IPS DF 6.9 (cell line): ENCODE data around the gene KLHL18.
A peak's percentile ranks its signal among the peaks of the same experiment; 100 is the strongest.
"Not testable (repeated sequence)": the region's sequence is repeated elsewhere in the genome, so short reads cannot be mapped to it uniquely, and the experiment has no call there.

Source experiments
- DNase-seq: peaks from one replicate; pipeline ENCODE4 v3.0.0-alpha.2; 2013; ENCODE audit warnings: low read depth, low spot score
- H3K27ac ChIP-seq: one replicate; pipeline ENCODE4 v1.5.1; 2013; ENCODE audit warnings: low read length, control low read depth
- H3K27me3 ChIP-seq: 2 replicates; pipeline ENCODE4 v1.6.1; 2013; ENCODE audit warnings: mild to moderate bottlenecking, low read length; ENCODE audit not compliant: control insufficient read depth, insufficient read depth
- H3K36me3 ChIP-seq: 2 replicates; pipeline ENCODE4 v1.6.1; 2013; ENCODE audit warnings: low read length; ENCODE audit not compliant: control insufficient read depth, insufficient read depth
- H3K4me1 ChIP-seq: 2 replicates; pipeline ENCODE4 v1.6.1; 2013; ENCODE audit warnings: low read length; ENCODE audit not compliant: control insufficient read depth, insufficient read depth
- H3K4me3 ChIP-seq: 2 replicates; pipeline ENCODE4 v1.5.1; 2013; ENCODE audit warnings: mild to moderate bottlenecking, low read length
- H3K9me3 ChIP-seq: 2 replicates; pipeline ENCODE4 v1.6.1; 2013; ENCODE audit warnings: low read length, inconsistent platforms; ENCODE audit not compliant: control insufficient read depth, insufficient read depth
- WGBS: extraction: QIAGEN DNeasy Blood & Tissue Kit; methylation state at CpG from one replicate; pipeline ENCODE4 v1.1.7; 2013; ENCODE audit warnings: mixed read lengths, missing lambda C conversion rate; ENCODE audit not compliant: insufficient read length, insufficient coverage; 5-methylcytosine and 5-hydroxymethylcytosine counted together

KLHL18 gene

GRCh38 chr3:47274652-47275051 is 8.1 kb upstream of the KLHL18 start:
- no peaks in the 10 kb centered on the region for H3K4me1 ChIP-seq
- H3K27ac ChIP-seq, result no peak overlapping the region
- no peaks in the 10 kb centered on the region for H3K9me3 ChIP-seq
- no CpG with 5 or more reads among the region's 2 CpGs for WGBS
- DNase-seq, result no peak
- no peak overlapping the region for H3K4me3 ChIP-seq
- H3K27me3 ChIP-seq, result no peaks in the 10 kb centered on the region
- H3K36me3 ChIP-seq, result no peaks in the 10 kb centered on the region

DNA sequence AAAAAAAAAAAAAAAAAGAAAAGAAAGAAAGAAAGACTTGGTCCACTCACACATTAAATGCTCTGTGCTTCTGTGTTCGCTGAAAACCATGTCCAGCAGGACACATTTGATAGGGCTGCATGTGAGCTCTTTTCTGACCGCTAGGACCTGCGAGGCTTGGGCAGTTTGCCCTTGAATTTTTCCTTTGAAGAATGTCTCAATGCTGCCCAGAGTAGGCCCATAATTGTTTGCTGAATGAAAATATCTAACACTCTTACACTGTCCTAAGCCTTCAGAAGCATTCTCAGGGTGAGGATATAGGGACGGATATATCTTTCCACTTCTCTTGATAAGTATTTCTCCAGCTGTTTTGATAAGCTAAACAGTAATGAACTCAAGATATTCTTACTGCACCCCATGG is 6.2 kb upstream of the KLHL18 start:
- H3K36me3 ChIP-seq, result no peaks in the 10 kb centered on the region
- WGBS, result no CpG with 5 or more reads among the region's 4 CpGs
- no peak overlapping the region for H3K27ac ChIP-seq
- no peaks in the 10 kb centered on the region for H3K4me1 ChIP-seq
- no peak for DNase-seq
- no peaks in the 10 kb centered on the region for H3K27me3 ChIP-seq
- no peak overlapping the region for H3K4me3 ChIP-seq
- H3K9me3 ChIP-seq, result no peaks in the 10 kb centered on the region

- H3K27ac ChIP-seq, result no peak overlapping the region
- no peaks in the 10 kb centered on the region for H3K27me3 ChIP-seq
- H3K4me1 ChIP-seq, result no peaks in the 10 kb centered on the region; the same call in 1 of the 2 replicates
- H3K36me3 ChIP-seq, result no peaks in the 10 kb centered on the region
- no peaks in the 10 kb centered on the region for H3K9me3 ChIP-seq
- no peak for DNase-seq
- no CpG with 5 or more reads among the region's 5 CpGs for WGBS
- H3K4me3 ChIP-seq, result no peak overlapping the region
Measured at GRCh38 chr3:47280519-47280918, 2.2 kb upstream of the KLHL18 start.

DNA sequence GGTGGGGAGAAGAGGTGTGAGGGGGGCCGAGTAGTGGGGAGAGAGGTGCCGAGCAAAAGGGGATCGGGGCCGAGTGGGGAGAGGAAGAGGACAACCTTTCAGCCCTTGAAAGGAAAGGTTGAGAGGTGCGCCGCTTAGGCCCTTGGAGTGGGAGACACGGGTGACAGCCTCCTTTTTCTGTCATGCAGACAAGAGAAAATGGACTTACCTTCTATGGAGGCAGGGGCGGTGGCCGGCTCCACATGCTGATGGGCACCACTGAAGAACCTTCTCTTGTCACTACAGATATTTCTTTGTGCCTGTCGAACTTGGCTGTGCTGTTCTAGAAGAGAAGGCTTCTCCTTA is 421 bp downstream of the KLHL18 start:
- WGBS, result no CpG with 5 or more reads among the region's 10 CpGs
- Histone ChIP-seq H3K4me1 (no peaks in the 10 kb centered on the region; the same call in 1 of the 2 replicates), H3K36me3 (no peaks in the 10 kb centered on the region), H3K4me3 (peak overlapping the region; percentile 71; the same call in 1 of the 2 replicates), H3K27me3 (no peaks in the 10 kb centered on the region), H3K27ac (no peak overlapping the region), H3K9me3 (no peaks in the 10 kb centered on the region)
- DNase-seq, result no peak

GRCh38 chr3:47283591-47284364 is 1.0 kb downstream of the KLHL18 start:
- H3K4me3 ChIP-seq, result peak overlapping the region; percentile 71; the same call in 1 of the 2 replicates
- no peak for DNase-seq
- no peaks in the 10 kb centered on the region for H3K36me3 ChIP-seq
- no peak overlapping the region for H3K27ac ChIP-seq
- no peaks in the 10 kb centered on the region; the same call in 1 of the 2 replicates for H3K4me1 ChIP-seq
- H3K9me3 ChIP-seq, result no peaks in the 10 kb centered on the region
- H3K27me3 ChIP-seq, result no peaks in the 10 kb centered on the region
- no CpG with 5 or more reads among the region's 12 CpGs for WGBS

DNA sequence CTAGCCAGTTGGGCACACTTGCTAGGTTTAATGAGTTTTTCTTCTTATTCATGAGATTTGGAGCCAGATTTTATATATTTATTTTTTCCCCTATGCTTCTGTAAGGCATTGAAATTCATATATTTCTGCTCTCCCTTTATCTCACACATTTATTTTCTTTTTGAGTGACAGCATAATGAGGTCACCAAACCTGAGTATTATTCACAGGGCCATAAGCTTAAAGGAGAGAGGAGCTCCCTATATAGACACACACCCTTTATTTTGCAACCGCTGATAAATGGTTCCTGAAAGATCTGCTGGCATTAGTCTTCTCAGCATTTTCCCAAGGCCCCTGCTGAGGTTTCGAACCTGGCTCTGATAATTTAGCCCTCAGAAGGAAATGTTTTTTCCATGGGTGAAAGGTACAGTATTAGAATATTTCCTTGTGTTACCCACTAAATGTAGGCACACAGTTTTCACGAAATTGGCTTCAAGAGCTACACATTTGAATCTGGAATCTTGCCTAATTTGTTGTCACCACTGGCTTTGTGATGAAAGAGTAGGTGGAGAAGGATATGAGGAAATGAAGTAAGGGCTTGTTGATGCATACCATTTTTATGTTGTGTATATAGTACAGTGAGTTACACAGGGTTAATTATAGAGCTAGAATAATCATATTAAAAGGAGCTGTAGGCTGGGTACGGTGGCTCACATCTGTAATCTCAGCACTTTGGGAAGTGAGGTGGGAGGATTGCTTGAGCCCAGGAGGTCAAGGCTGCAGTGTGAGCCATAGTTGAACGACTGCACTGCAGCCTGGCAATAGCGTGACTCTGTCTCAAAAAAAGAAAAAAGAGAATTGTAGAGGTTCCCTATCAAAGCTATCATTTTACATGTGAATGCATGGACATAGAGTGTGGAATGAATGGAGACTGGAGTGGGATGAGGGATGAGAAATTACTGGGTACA is 6.5 kb downstream of the KLHL18 start:
- H3K27ac ChIP-seq, result no peak overlapping the region
- no peak for DNase-seq
- WGBS, result no CpG with 5 or more reads among the region's 6 CpGs
- no peaks in the 10 kb centered on the region for H3K36me3 ChIP-seq
- H3K27me3 ChIP-seq, result no peaks in the 10 kb centered on the region
- no peaks in the 10 kb centered on the region for H3K9me3 ChIP-seq
- no peaks in the 10 kb centered on the region for H3K4me1 ChIP-seq
- no peak overlapping the region for H3K4me3 ChIP-seq

GRCh38 chr3:47291158-47291753 is 8.5 kb downstream of the KLHL18 start:
- no CpG with 5 or more reads among the region's 4 CpGs for WGBS
- no peak overlapping the region for H3K27ac ChIP-seq

GRCh38 chr3:47291754-47292420 is 9.1 kb downstream of the KLHL18 start:
- WGBS, result no CpG with 5 or more reads among the region's 9 CpGs
- H3K27me3 ChIP-seq, H3K4me3 ChIP-seq, H3K9me3 ChIP-seq, H3K27ac ChIP-seq, DNase-seq, H3K36me3 ChIP-seq, H3K4me1 ChIP-seq: not testable (repeated sequence)

More at GRCh38 chr3:47291158-47291753, 8.5 kb downstream of the KLHL18 start:
- Histone ChIP-seq H3K4me3 (no peak overlapping the region), H3K36me3 (no peaks in the 10 kb centered on the region), H3K27me3 (no peaks in the 10 kb centered on the region), H3K9me3 (no peaks in the 10 kb centered on the region), H3K4me1 (no peaks in the 10 kb centered on the region)
- DNase-seq, result no peak

GRCh38 chr3:47293822-47294221 is 11.1 kb downstream of the KLHL18 start:
- no peaks in the 10 kb centered on the region for H3K36me3 ChIP-seq

GRCh38 chr3:47294392-47294791 is 11.6 kb downstream of the KLHL18 start:
- Histone ChIP-seq H3K4me1 (no peaks in the 10 kb centered on the region), H3K36me3 (no peaks in the 10 kb centered on the region), H3K4me3 (no peak overlapping the region), H3K9me3 (no peaks in the 10 kb centered on the region), H3K27ac (no peak overlapping the region), H3K27me3 (no peaks in the 10 kb centered on the region)
- DNase-seq, result no peak
- no CpG with 5 or more reads among the region's 3 CpGs for WGBS

More at GRCh38 chr3:47293822-47294221, 11.1 kb downstream of the KLHL18 start:
- WGBS, result no CpG with 5 or more reads among the region's 2 CpGs
- Histone ChIP-seq H3K4me3 (no peak overlapping the region), H3K27me3 (no peaks in the 10 kb centered on the region), H3K27ac (no peak overlapping the region), H3K9me3 (no peaks in the 10 kb centered on the region), H3K4me1 (no peaks in the 10 kb centered on the region)
- DNase-seq, result no peak
